Stimulated activated CD8-positive, alpha-beta memory T cell treated with anti-CD3 and anti-CD28 coated beads, Interleukin-7, amount 100 ng/mL, for 48 hours (primary cell): ENCODE data around the gene NUP160.

Experiments
- DNase-seq, 2 donors: peaks; one replicate each; pipeline ENCODE4 v3.0.0-alpha.2; 2020; ENCODE audit warnings: low read depth in 1 of 2; ENCODE audit errors: extremely low read depth in 1 of 2

Gene NUP160

DNA sequence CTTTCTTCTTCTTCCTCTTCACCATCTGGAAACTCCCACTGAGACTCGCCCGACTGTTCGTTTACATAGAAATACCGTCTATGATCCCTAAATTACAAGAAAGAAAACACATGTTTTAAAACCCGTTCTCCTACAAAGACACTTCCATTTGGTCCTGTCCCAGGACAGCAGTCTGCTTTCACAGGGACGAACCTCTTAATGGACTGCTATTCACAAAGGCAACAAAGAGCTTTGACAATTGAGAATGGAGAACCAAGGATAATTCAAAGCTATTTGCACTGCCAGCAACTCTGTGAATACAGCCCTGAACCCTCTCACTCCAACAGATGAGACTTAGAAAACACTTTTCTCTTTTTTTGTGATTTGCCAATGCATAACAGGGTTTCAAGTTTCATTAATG is 116.7 kb downstream of the NUP160 start:
- no peak for DNase-seq
